ENCODE measurements around the gene OCEL1. TPM values are rescaled to one million over a fixed set of nuclear protein-coding genes. Genes with fewer than 3 reads are reported as not detected.

Gene OCEL1
- total and polyA plus RNA-seq, 2 of the 13 experiments (the other 11 are each of a cell fraction or from before 2014, with no cell fraction given), result 10.6 to 17.2 TPM

DNA sequence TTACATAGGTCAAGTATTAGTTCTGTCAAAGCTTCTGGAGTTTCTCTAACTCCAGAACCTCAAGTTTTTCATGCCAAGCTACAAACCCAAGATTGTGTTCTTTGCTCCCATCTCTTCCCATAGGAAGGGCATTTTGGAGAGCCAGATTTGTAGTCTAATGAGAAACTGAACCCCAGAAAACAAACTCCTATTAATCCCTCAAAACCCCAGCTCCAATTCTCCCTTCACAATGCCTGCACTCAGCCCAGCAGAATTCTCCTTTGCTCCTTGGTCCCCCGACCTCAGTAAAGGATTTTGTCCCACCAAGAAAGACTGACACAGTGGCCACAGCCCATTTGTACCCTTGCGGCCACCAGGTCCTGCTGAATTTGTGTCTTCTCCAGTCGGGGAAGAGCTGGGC is 30.1 kb downstream of the OCEL1 start (continued):
- no peak for TF ChIP-seq FOXA3 (CRISPR knock-in tag; IDR thresholded peaks at IDR 0.05)
- TF ChIP-seq TEAD2 (CRISPR knock-in tag; IDR thresholded peaks at IDR 0.05), result no peak
- no peak for TF ChIP-seq FOSL1 (CRISPR knock-in tag; IDR thresholded peaks at IDR 0.05; ENCODE audit: borderline replicate concordance)
- no peak for TF ChIP-seq ZNF839 (CRISPR knock-in tag; IDR thresholded peaks at IDR 0.05; ENCODE audit: borderline replicate concordance)
- no peak for TF ChIP-seq CCDC6 (CRISPR knock-in tag; IDR thresholded peaks at IDR 0.05)
- no peak for TF ChIP-seq ZSCAN12 (CRISPR knock-in tag; IDR thresholded peaks at IDR 0.05)

DNA sequence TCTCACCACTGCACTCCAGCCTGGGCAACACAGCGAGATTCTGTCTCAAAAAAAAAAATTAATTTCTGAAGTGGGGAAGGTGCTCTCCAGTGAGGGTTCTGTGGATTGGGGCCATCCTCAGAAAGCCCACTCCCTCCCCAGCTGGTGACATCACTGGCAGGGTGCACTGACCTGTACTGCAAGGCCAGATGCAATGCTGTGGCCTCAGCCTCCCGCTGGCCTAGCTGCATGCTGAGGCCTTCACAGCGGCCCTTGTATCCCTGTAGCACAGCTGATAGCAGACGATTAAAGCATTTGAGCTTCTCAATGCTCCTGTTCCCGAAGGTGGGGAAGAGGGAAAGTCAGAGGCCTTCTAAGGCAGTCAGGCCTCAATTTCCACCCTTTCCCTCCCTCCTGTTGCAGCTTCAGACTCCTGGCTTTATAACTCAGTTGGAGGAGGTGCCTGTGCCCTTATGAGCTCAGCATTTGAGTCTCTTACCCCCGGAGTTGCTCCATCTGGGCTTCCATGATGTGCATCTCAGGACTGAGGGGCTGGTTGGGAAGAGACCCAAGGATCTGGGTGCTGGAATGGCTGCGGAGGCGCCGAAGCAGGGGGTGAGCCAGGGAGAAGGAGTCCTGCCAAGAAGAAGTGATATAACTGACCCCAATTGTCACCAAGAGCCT is 33.2 kb downstream of the OCEL1 start:
- H3K4me3 ChIP-seq (replicated peaks in 1 of 3; ENCODE audit: insufficient read depth in 1 of 3, low read depth in 2 of 3, low read length in 3 of 3), result no peak overlapping the region
- DNase-seq (ENCODE audit: low spot score) (no peak), ATAC-seq (no peak), FAIRE-seq (no peak)
- no peak overlapping the region for H2AFZ ChIP-seq (ENCODE audit: low read length)
- peaks cover 66% of the 10 kb centered on the region for H3K4me1 ChIP-seq (ENCODE audit: insufficient read depth, low read length)
- H3K27me3 ChIP-seq (ENCODE audit: control insufficient read depth in 1 of 2, insufficient read depth in 2 of 2, low read length in 2 of 2), result no peaks in the 10 kb centered on the region
- H3K9me3 ChIP-seq (ENCODE audit: low read length), result no peaks in the 10 kb centered on the region
- no peak overlapping the region for H3K9ac ChIP-seq (ENCODE audit: insufficient read depth, low read depth, low read length)
- no peaks in the 10 kb centered on the region for H4K20me1 ChIP-seq (ENCODE audit: insufficient read depth, low read length)
- in situ Hi-C loops (cut with HindIII; ENCODE audit: extremely low pct_ligation_motif_present, low pct_unique_long_range_greater_than_20kb) (no loop called here), intact Hi-C loops (cut with micrococcal nuclease; ENCODE audit: unreplicated experiment) (no loop called here)
- POLR2A ChIA-PET, result interaction anchor here (0.9 to 3.2 kb wide), 7 partner anchors 8 to 44 kb away, joined by 3 to 18 read pairs (median 6); partner anchors contain the start of genes BABAM1, OCEL1 and USE1
- BruUV-seq (replicated peaks), result no TSS peak
- CTCF ChIA-PET (ENCODE audit: low intra/inter-chr PET ratio, low total read pairs), result no interaction called here
- no peak overlapping the region for H3K27ac ChIP-seq (ENCODE audit: extremely low read length, insufficient read depth, low read length)
- 64% methylated on average over 5 of the region's 9 CpGs for WGBS (ENCODE audit: low lambda C conversion rate)
- H3K79me2 ChIP-seq (ENCODE audit: insufficient read depth, low read length), result no peaks in the 10 kb centered on the region
- no peaks in the 10 kb centered on the region for H3K36me3 ChIP-seq (replicated peaks in 1 of 2; ENCODE audit: control insufficient read depth in 1 of 2, insufficient read depth in 2 of 2, low read length in 2 of 2)
- no peak overlapping the region for H3K4me2 ChIP-seq (ENCODE audit: low read depth, low read length)
- TF ChIP-seq U2AF1 (optimal IDR thresholded peaks at IDR 0.05; ENCODE audit: low read depth, low read length) (no peak), SOX6 (IDR thresholded peaks at IDR 0.05) (no peak), SOX6 (CRISPR knock-in tag; IDR thresholded peaks at IDR 0.05) (no peak), ZNF577 (CRISPR knock-in tag; IDR thresholded peaks at IDR 0.05; ENCODE audit: borderline replicate concordance, low read depth) (no peak), GABPA (IDR thresholded peaks at IDR 0.05; ENCODE audit: low read depth, low read length) (no peak), GABPA (CRISPR knock-in tag; IDR thresholded peaks at IDR 0.05; ENCODE audit: low read depth) (no peak), SMARCE1 (IDR thresholded peaks at IDR 0.05; ENCODE audit: borderline replicate concordance) (no peak), CBX1 (IDR thresholded peaks at IDR 0.05; ENCODE audit: low read depth) (no peak), ZNF558 (CRISPR knock-in tag; IDR thresholded peaks at IDR 0.05; ENCODE audit: borderline replicate concordance) (no peak), TSC22D2 (CRISPR knock-in tag; IDR thresholded peaks at IDR 0.05; ENCODE audit: borderline replicate concordance) (no peak), ZNF605 (CRISPR knock-in tag; IDR thresholded peaks at IDR 0.05) (no peak)
- TF ChIP-seq, protein P1, sequence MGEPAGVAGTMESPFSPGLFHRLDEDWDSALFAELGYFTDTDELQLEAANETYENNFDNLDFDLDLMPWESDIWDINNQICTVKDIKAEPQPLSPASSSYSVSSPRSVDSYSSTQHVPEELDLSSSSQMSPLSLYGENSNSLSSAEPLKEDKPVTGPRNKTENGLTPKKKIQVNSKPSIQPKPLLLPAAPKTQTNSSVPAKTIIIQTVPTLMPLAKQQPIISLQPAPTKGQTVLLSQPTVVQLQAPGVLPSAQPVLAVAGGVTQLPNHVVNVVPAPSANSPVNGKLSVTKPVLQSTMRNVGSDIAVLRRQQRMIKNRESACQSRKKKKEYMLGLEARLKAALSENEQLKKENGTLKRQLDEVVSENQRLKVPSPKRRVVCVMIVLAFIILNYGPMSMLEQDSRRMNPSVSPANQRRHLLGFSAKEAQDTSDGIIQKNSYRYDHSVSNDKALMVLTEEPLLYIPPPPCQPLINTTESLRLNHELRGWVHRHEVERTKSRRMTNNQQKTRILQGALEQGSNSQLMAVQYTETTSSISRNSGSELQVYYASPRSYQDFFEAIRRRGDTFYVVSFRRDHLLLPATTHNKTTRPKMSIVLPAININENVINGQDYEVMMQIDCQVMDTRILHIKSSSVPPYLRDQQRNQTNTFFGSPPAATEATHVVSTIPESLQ (CRISPR knock-in tag; conservative IDR thresholded peaks at IDR 0.05), result no peak
- TF ChIP-seq, protein P2, sequence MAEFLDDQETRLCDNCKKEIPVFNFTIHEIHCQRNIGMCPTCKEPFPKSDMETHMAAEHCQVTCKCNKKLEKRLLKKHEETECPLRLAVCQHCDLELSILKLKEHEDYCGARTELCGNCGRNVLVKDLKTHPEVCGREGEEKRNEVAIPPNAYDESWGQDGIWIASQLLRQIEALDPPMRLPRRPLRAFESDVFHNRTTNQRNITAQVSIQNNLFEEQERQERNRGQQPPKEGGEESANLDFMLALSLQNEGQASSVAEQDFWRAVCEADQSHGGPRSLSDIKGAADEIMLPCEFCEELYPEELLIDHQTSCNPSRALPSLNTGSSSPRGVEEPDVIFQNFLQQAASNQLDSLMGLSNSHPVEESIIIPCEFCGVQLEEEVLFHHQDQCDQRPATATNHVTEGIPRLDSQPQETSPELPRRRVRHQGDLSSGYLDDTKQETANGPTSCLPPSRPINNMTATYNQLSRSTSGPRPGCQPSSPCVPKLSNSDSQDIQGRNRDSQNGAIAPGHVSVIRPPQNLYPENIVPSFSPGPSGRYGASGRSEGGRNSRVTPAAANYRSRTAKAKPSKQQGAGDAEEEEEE (CRISPR knock-in tag; IDR thresholded peaks at IDR 0.05; ENCODE audit: borderline replicate concordance), result no peak

Data from HepG2 (cell line).